HG03095 (cell line): ENCODE measurements around the gene SEC11A.
"Not testable (repeated sequence)": the region's sequence is repeated elsewhere in the genome, so short reads cannot be mapped to it uniquely, and the experiment has no call there.

ENCODE experiments used
- ATAC-seq: cut with Tn5 transposase; IDR thresholded peaks from one replicate; pipeline ENCODE4 v1.9.1; 2021; ENCODE audit warnings: moderate library complexity; ENCODE audit not compliant: unreplicated experiment

The SEC11A gene

GRCh38 chr15:84716036-84716732 is at the start of gene SEC11A:
Gene SEC11A (minus strand): TSS chr15:84716139. CDS start chr15:84716075, 64 bp downstream.
- peak; percentile 88 for ATAC-seq

GRCh38 chr15:84765675-84766074 is 49.7 kb upstream of the SEC11A start:
- no peak for ATAC-seq

- ATAC-seq = no peak
These were observed 49.0 kb upstream of the SEC11A start for GRCh38 chr15:84764989-84765388.

GRCh38 chr15:84764585-84764984 is 48.6 kb upstream of the SEC11A start:
- no peak for ATAC-seq

GRCh38 chr15:84762840-84763572 is 47.1 kb upstream of the SEC11A start:
- no peak for ATAC-seq

GRCh38 chr15:84761607-84762131 is 45.7 kb upstream of the SEC11A start:
- ATAC-seq = peak; percentile 51

GRCh38 chr15:84760219-84760618 is 44.3 kb upstream of the SEC11A start:
- no peak for ATAC-seq

- ATAC-seq = no peak
These were observed 43.1 kb upstream of the SEC11A start for GRCh38 chr15:84759018-84759417.

- ATAC-seq = no peak
These were observed 40.0 kb upstream of the SEC11A start for GRCh38 chr15:84755736-84756527.

- ATAC-seq = not testable (repeated sequence)
These were observed 39.0 kb upstream of the SEC11A start for GRCh38 chr15:84754889-84755288.

GRCh38 chr15:84752700-84753099 is 36.8 kb upstream of the SEC11A start:
- ATAC-seq = no peak

- no peak for ATAC-seq
These were observed 36.3 kb upstream of the SEC11A start for GRCh38 chr15:84752195-84752594.

GRCh38 chr15:84751721-84752120 is 35.8 kb upstream of the SEC11A start:
- not testable (repeated sequence) for ATAC-seq

- peak; percentile 45 for ATAC-seq
These were observed 34.7 kb upstream of the SEC11A start for GRCh38 chr15:84750583-84751092.

GRCh38 chr15:84749111-84749991 is 33.4 kb upstream of the SEC11A start:
- peak; percentile 3 for ATAC-seq

GRCh38 chr15:84748274-84749110 is 32.6 kb upstream of the SEC11A start, which contains the start of gene ZNF592:
Gene ZNF592 (plus strand): TSS chr15:84748592. CDS start chr15:84782676, 34,084 bp downstream.
- ATAC-seq = peak; percentile 44

- ATAC-seq = peak; percentile 36
These were observed 31.7 kb upstream of the SEC11A start for GRCh38 chr15:84747416-84748273.

- no peak for ATAC-seq
These were observed 25.2 kb upstream of the SEC11A start for GRCh38 chr15:84741121-84741520.
